Urothelium cell line (cell line): ENCODE measurements around the gene SCGB2B2.
A peak's percentile ranks its signal among the peaks of the same experiment; 100 is the strongest.
"Not testable (repeated sequence)": the region's sequence is repeated elsewhere in the genome, so short reads cannot be mapped to it uniquely, and the experiment has no call there.

Experiments used
- DNase-seq: peaks from one replicate; pipeline ENCODE4 v3.0.0; 2011; ENCODE audit warnings: low spot score, mixed read lengths
- FAIRE-seq: peaks from 2 replicates; lab custom pipeline; 2011; peaks lifted over from hg19 to GRCh38; lab: Jason Lieb, UNC

SCGB2B2 gene

DNA sequence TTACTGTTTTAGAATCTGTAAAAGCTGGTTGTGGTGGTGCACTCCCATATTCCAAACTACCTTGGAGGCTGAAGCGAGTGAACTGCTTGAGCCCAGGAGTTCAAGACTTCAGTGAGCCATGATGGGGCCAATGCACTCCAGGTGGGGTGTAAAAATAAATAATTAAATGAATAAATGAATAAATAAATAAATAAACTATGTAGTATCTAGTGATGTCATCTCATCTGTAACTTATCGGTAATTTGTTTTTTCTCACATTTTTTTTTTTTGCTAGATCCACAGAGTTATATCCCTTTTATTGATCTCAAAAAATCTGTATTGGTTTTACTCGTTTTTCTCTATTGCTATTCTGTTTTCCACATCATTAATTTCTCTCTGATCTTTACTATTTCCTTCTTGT is 5.0 kb downstream of the SCGB2B2 start:
- FAIRE-seq (no peak), DNase-seq (no peak)

DNA sequence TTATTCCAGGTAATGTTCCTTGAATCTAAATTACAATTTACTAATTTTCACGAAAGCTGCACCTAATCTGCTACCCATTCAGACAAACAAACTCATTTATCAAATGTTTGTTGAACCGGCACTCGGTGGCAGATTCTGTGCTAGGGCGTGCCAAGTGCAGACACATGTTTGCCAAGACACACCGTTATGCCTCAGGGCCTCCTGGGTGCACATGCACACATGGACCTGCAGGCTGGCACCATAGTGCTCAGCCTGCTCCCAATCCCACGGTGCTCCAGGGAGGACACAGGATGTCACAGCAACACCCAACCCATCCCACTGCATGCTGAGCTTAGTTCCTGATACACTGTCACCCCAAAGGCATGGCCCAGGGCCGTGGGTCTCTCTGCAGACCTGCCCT is 7.7 kb downstream of the SCGB2B2 start:
- no peak for FAIRE-seq
- DNase-seq: no peak

DNA sequence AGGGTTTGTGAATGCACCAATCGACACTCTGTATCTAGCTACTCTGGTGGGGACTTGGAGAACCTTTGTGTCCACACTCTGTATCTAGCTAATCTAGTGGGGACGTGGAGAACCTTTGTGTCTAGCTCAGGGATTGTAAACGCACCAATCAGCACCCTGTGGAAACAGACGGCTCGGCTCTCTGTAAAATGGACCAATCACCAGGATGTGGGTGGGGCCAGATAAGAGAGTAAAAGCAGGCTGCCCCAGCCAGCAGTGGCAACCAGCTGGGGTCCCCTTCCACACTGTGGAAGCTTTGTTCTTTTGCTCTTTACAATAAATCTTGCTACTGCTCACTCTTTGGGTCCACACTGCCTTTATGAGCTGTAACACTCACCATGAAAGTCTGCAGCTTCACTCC is 8.3 kb downstream of the SCGB2B2 start:
- not testable (repeated sequence) for DNase-seq, FAIRE-seq

GRCh38 chr19:34668077-34668689 is 8.8 kb downstream of the SCGB2B2 start:
- not testable (repeated sequence) for FAIRE-seq, DNase-seq

DNA sequence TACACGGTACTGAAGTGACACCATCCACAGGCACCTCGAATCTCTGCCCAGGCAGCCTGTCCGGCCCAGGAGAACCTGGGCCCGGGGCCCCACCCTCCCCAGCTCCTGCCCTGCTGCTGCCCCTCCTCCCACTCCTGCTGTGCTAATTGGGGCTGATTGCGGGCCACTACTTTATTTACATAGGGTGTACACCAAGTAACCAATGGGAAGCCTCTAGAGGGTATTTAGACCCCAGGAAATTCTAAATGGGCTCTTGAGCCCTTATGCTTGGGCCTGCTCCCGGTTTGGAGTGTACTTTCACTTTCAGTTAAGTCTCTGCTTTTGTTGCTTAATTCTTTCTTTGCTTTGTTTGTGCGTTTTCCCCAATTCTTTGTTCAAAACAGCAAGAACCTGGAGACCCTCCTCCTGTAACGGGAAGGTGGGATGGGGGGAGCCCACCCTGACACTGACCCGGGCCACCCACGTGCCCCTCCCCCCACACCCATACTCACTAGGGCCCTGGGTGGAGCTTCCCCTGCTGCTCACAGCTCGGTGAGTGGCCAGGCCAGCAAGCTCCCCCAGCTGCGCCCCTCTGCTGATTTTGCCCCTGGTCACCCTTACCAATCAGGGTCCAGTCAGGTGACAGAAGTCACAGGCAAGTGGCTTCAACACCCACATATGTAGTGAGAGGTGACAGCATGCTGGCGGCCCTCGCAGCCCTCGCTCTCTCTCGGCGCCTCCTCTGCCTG is 9.4 kb downstream of the SCGB2B2 start:
- FAIRE-seq (peak; percentile 78), DNase-seq (no peak)

GRCh38 chr19:34666958-34667265 is 10.0 kb downstream of the SCGB2B2 start:
- no peak for DNase-seq
- FAIRE-seq: no peak

DNA sequence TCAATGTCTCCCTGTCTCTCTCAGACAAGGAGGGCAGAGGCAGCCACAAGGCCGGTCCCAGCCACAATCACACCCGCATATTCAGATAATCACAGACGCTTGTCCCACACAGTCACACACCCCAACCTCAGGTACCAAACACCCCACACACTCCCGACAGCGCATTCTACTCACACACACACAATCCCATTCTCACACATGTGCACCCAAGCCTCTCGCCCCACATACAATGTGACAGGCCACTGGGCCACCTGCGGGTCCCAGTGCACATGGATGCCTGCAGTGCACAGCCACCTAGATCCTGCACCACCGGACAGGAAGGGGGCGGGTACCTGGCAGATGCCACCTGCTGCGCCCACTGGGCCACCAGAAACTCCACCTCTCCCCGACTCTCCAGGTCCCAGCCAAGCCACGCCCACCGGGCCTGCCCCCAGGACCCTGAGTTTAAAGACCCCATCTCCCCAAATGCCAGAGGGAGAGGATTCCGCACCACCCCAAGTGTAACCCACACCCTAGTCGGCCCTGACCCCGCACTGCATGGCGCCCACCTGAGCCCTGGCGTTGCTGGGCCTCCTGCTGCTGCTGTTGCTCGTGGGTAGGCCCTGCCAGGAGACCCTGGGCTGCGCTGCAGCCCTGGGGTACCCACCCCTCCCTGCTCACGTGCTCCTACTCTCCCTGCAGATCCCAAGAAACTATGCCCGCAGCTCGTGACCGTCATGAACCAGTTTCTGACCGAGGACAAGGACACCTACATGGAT is 10.6 kb downstream of the SCGB2B2 start:
- DNase-seq (no peak), FAIRE-seq (no peak)

- FAIRE-seq: not testable (repeated sequence)
Observed at GRCh38 chr19:34665275-34665674, 11.7 kb downstream of the SCGB2B2 start.

GRCh38 chr19:34664870-34665269 is 12.1 kb downstream of the SCGB2B2 start:
- FAIRE-seq (no peak), DNase-seq (no peak)

More at GRCh38 chr19:34665275-34665674, 11.7 kb downstream of the SCGB2B2 start:
- DNase-seq: not testable (repeated sequence)

DNA sequence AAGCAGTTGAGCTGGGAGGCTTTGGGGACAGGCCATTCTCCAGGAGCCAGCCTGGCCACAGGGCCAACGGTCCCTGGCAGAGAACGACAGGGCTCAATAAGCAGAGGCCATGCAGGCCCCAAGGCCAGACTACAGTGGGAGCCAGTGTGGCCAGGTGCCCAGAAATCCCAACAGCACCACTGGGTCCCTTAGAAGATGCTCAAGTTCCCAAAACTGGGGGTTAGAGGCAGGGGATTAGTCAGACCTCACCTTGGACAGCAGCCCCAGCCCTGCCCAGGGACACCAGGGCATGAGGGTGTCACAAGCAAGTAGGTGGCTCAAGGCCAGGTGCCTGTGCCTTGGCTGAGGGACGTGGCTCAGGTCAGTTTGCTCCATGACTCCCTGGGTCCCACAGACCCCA is 12.8 kb downstream of the SCGB2B2 start:
- DNase-seq: no peak
- no peak for FAIRE-seq

DNA sequence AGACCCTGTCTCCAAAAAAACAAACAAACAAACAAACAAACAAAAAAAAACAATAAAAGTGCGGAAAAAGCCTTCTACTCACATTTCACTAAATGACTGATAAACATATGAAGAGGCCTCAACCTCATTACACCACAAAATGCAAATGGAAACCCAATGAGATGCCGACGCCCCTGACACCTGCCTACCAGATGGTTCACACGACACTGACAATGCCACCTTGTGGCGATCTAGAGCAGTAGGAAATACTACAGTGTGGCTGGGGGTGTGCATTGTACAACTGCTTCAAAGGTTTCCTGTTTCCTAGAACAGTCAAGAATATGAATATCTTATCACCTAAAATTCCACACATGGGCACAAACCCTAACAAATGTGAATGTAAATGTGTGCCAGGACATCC is 14.0 kb downstream of the SCGB2B2 start:
- FAIRE-seq: no peak
- peak; percentile 27 for DNase-seq

GRCh38 chr19:34661357-34661756 is 15.6 kb downstream of the SCGB2B2 start:
- no peak for FAIRE-seq
- DNase-seq: no peak

DNA sequence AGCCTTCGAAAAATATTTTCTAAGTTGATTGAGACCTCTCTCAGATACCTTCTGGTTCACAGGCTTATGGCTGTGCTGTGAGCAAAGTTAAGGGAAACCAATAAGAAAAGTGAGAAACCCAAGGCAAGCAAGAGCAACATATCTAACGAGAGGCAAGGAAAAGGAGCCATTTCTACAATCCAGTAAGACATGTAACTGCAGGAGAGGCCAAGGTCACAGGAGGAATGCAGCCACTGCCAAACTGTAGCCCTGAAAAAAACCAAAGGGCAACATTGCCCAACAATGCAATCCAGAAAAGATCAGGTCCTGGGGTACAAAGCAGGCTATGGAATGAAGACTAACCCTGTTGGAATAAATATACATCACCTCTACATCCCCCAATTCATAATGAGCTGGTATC is 21.3 kb downstream of the SCGB2B2 start:
- no peak for FAIRE-seq
- DNase-seq: no peak

DNA sequence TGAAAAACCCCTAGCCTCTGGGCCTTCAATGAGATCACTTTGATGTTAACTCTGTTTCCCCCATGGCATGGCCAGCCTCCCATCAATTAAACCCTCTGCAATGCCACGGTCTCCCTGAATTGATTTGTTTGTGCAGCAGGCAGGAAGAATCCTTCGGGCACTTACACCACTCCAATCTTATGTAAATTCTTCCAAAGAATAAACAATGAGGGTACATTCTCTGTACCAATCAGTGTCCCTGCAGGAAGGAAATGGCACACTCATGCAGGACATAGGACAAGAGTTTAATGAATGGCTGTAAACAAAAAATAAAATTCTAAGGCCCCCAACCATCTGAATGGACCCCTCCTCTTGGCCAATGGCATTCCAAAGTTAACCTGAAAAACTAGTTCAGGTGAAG is 22.2 kb downstream of the SCGB2B2 start:
- DNase-seq (no peak), FAIRE-seq (no peak)

GRCh38 chr19:34651747-34652146 is 25.2 kb downstream of the SCGB2B2 start:
- DNase-seq (no peak), FAIRE-seq (no peak)

DNA sequence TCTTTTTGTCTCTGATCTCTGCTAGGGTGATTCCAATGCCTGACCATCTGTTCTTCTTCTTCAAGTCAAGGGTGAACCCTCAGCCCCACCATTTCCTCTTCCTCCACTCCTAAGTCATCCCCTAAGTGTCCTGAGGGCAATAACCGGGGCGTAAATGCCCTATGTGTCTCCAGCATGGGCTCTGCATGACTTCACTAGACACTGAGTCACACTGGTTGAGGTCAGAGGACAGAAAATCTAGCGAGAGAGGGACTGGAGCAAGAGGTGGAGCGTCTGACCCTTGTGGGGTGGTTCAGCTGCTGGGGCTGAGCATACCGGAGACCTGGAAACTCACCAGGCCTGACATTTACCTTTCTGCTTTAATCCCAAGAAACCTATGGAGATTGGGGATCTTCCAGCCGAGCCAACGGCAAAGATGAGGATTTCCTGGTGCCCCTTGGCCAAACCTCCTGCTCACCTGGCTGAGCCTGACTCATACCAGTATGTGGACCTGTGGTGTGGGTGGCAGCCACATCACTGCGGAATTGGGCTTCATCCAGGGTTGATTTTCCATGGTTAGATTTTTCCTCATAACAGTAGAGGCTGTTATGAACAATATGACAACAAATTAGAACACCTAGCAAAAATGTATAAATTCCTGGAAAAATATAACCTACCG is 26.9 kb downstream of the SCGB2B2 start:
- DNase-seq: peak; percentile 14
- FAIRE-seq: no peak

DNA sequence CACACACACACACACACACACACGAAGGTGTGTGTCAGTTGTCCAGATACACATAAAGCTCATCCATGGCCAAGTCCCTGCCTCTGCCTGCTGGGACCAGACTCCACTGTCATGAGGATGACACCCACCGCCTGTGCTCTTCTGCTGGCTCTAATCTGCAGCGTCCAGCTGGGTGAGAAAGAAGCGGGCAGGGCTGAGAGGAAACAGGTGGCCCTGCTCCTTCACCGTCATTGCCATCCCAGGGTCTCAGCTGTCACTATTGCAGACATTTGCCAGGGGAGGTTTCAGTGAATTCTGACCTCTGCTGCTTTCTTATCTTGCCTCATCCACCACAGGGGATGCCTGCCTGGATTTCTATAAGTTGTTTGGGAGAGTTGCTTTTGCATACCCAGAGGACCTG is 31.4 kb downstream of the SCGB2B2 start:
- DNase-seq (no peak), FAIRE-seq (no peak)

DNA sequence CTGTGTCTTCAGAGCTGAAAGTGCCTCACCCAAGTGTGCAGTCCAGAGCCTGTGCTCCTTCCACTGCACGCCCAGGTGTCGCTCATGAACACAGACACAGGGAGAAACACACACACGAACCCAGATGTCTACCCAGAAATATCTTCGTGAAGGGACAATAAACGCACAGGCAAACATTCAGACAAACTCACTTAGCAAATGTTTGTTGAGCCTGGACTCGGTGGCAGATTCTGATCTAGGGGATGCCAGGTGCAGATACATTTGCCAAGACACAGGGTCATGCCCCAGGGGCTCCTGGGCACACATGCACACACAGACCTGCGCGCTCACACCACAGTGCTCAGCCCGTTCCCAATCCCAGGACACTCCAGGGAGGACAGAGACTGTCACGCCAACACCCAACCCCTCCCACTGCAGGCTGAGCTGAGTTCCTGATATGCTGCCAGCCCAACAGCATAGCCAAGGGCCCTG is 31.9 kb downstream of the SCGB2B2 start:
- FAIRE-seq: no peak
- DNase-seq: no peak

DNA sequence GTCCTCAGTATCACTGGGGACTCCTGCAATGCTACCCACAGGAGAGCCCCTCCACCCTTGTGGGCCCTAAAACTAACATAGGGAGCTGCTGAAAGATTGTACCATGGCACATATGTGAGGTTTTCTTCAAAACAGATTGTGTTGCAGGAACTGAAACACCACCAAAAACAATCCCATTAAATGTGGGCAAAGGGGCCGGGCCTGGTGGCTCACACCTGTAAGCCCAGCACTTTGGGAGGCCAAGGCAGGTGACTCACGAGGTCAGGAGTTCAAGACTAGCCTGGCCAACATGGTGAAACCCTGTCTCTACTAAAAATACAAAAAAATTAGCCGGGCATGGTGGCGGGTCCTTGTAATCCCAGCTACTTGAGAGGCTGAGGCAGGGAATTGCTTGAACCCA is 34.7 kb downstream of the SCGB2B2 start:
- FAIRE-seq: no peak

DNA sequence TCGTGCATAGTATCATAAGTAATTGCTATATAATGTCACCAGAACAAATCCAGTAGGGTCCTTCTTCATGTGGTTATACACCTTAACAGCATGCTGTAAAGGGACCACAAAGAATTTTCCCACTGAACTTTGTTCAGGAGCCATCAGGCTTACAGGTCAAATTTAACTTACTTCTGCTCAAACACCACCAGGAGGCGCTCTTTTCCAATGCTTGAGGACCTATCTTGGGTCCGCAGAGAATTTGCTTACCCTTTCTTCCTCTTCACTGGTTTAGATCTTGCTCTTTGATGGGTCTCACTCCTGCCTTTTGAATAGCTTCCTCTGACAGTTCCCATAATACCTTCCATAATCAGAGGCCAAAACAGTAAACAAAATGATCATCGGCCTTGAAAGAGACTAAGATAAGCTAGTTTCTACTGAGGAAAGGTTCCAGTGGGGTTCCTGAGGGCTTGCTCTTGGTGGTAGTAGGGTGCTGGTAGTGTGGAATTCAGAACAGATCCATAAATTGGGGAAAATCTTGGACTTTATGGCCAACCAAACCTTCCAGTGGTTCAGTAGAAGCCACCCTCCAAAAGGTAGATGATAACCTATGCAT is 37.4 kb downstream of the SCGB2B2 start:
- DNase-seq (peak; percentile 17), FAIRE-seq (no peak)

More for the DNA sequence above, 34.7 kb downstream of the SCGB2B2 start:
- DNase-seq: no peak

GRCh38 chr19:34633802-34634201 is 43.2 kb downstream of the SCGB2B2 start:
- FAIRE-seq (no peak), DNase-seq (no peak)
